ENCODE measurements around the gene SORD. TPM values are rescaled to one million over a fixed set of nuclear protein-coding genes. Genes with fewer than 3 reads are reported as not detected.

The SORD gene
- total and polyA plus RNA-seq, 9 of the 15 experiments (the other 6 are each of a cell fraction or from before 2014, with no cell fraction given), result 5.9 to 79.2 (median 29.6) TPM

DNA sequence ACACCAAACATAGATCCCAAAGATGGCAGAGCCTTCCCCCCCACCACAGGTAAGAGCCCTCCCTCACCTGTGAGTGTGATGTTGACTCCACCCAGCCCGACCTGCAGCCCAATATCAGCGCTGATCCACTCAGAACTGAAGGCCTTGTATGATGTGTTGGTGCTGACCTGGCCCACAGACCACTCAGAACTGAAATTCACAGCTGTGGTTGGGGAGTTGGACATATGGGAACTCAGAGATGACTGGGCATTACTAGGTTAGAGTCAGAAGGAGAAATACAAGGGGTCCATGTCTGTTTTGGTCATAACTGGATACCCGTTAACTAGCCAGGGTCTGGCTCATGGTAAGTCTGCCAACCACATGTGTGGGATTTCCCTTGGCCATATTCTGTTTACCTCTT is 98.0 kb downstream of the SORD start:
- TF ChIP-seq, protein P1, sequence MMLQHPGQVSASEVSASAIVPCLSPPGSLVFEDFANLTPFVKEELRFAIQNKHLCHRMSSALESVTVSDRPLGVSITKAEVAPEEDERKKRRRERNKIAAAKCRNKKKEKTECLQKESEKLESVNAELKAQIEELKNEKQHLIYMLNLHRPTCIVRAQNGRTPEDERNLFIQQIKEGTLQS (IDR thresholded peaks at IDR 0.05), result no peak
- TF ChIP-seq, protein P1 (CRISPR knock-in tag; conservative IDR thresholded peaks at IDR 0.05), result no peak
- TF ChIP-seq KLF1 (tag; IDR thresholded peaks at IDR 0.05), result no peak
- BruUV-seq (replicated peaks), result no TSS peak
- ATAC-seq (no peak), DNase-seq (ENCODE audit: extremely low read depth in 1 of 4, low spot score in 3 of 4) (no peak), FAIRE-seq (no peak)
- peaks cover 0 to 14% of the 10 kb centered on the region in 2 experiments; a peak in 3 of 5 replicates for H3K4me1 ChIP-seq (replicated peaks in 1 of 2; ENCODE audit: control insufficient read depth in 2 of 2, insufficient read depth in 2 of 2, low read length in 2 of 2)
- POLR2A ChIA-PET, result interaction anchor here (0.6 to 1.0 kb wide), 2 partner anchors 10 to 50 kb away, joined by 3 to 7 read pairs; no protein-coding TSS in a partner anchor
- intact Hi-C loops (cut with micrococcal nuclease) (no loop called here), in situ Hi-C loops (cut with MboI) (loop anchor here (25.0 kb wide), 1 partner anchor 159 kb away; the partner anchor contains the start of gene TERB2)
- H3K4me2 ChIP-seq (ENCODE audit: insufficient read depth, low read length), result no peak overlapping the region
- H3K9me1 ChIP-seq (ENCODE audit: control insufficient read depth, insufficient read depth, low read length), result no peaks in the 10 kb centered on the region
- H2AFZ ChIP-seq (ENCODE audit: low read depth, low read length), result no peak overlapping the region
- H4K20me1 ChIP-seq (replicated peaks; ENCODE audit: control insufficient read depth, insufficient read depth, low read length), result no peaks in the 10 kb centered on the region
- WGBS (ENCODE audit: insufficient coverage, low coverage, missing lambda C conversion rate), result 13% methylated on average over 3 of the region's 3 CpGs
- no peaks in the 10 kb centered on the region for H3K36me3 ChIP-seq (ENCODE audit: control insufficient read depth, insufficient read depth, low read length)
- H3K4me3 ChIP-seq, result no peak overlapping the region
- H3K9ac ChIP-seq (ENCODE audit: insufficient read depth in 1 of 2, low read depth in 2 of 2, low read length in 2 of 2), result no peak overlapping the region
- CTCF ChIA-PET (ENCODE audit: low intra/inter-chr PET ratio), result no interaction called here
- no peaks in the 10 kb centered on the region for H3K9me3 ChIP-seq (replicated peaks; ENCODE audit: control insufficient read depth, insufficient read depth, low read depth, low read length)
- no peak overlapping the region for H3K27ac ChIP-seq (ENCODE audit: extremely low read depth, low read depth, low read length)
- H3K79me2 ChIP-seq (ENCODE audit: control insufficient read depth, insufficient read depth, low read length), result no peaks in the 10 kb centered on the region
- peaks cover 7 to 35% of the 10 kb centered on the region in 2 experiments; a peak in 4 of 5 replicates for H3K27me3 ChIP-seq (ENCODE audit: control insufficient read depth in 2 of 2, insufficient read depth in 2 of 2, low read length in 2 of 2)

Measured in K562 (cell line).